Measurements from ENCODE around the gene MAP3K21. TPM values are rescaled to one million over a fixed set of nuclear protein-coding genes. Genes with fewer than 3 reads are reported as not detected.

The MAP3K21 gene
- total and polyA plus RNA-seq, 9 of the 15 experiments (the other 6 are each of a cell fraction or from before 2014, with no cell fraction given), result 0.23 to 0.86 (median 0.49) TPM

- TF ChIP-seq SP2 (IDR thresholded peaks at IDR 0.05; ENCODE audit: extremely low read depth, low read depth, low read length, poor library complexity, severe bottlenecking) (no peak), HBP1 (CRISPR knock-in tag; IDR thresholded peaks at IDR 0.05) (no peak)
Observed at GRCh38 chr1:233319272-233319671, 8.3 kb upstream of the MAP3K21 start (continued).

DNA sequence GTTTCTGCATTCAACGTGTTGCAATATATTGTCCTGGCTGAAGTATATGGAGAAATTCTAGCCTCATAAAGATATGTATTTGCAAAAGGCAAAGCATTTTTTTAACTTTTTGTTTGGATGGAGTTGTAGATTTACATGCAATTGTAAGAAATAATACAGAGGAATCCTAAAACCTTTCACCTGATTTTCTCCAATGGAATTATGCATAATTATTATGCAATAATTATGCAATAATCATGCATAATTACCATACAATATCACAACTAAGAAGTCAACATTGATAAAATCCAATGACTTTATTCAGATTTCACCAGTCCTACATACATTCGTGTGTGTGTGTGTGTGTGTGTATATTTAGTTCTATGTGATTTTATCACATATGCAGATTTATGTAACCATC lies 7.5 kb upstream of the MAP3K21 start:
- no peak overlapping the region for H3K4me2 ChIP-seq (ENCODE audit: insufficient read depth, low read length)
- no peak overlapping the region for H2AFZ ChIP-seq (ENCODE audit: low read depth, low read length)
- H3K27me3 ChIP-seq (ENCODE audit: control insufficient read depth in 2 of 2, insufficient read depth in 2 of 2, low read length in 2 of 2), result peaks cover 0 to 5% of the 10 kb centered on the region in 2 experiments; a peak in 4 of 5 replicates
- DNase-seq (ENCODE audit: extremely low read depth in 1 of 4, low spot score in 3 of 4) (no peak), ATAC-seq (no peak), FAIRE-seq (no peak)
- no peak for TF ChIP-seq CEBPG (CRISPR knock-in tag; IDR thresholded peaks at IDR 0.05)
- TF ChIP-seq CEBPG (tag; conservative IDR thresholded peaks at IDR 0.05 in 1 of 2, IDR thresholded peaks at IDR 0.05 in 1 of 2), result peak in 1 of 2 experiments; percentile 84; a peak in 2 of 4 replicates
- peak; percentile 79 for TF ChIP-seq CEBPB (tag; IDR thresholded peaks at IDR 0.05)
- no peak for TF ChIP-seq MBD2 (IDR thresholded peaks at IDR 0.05; ENCODE audit: borderline replicate concordance, low read depth)
- intact Hi-C loops (cut with micrococcal nuclease), result no loop called here
- no peak overlapping the region for H3K9ac ChIP-seq (ENCODE audit: insufficient read depth in 1 of 2, low read depth in 2 of 2, low read length in 2 of 2)
- BruUV-seq (replicated peaks), result no TSS peak
- in situ Hi-C loops (cut with MboI), result no loop called here
- 0% methylated on average over 2 of the region's 2 CpGs for WGBS (ENCODE audit: insufficient coverage, low coverage, missing lambda C conversion rate)
- no peaks in the 10 kb centered on the region for H3K4me1 ChIP-seq (replicated peaks in 1 of 2; ENCODE audit: control insufficient read depth in 2 of 2, insufficient read depth in 2 of 2, low read length in 2 of 2)
- ChIA-PET POLR2A (no interaction called here), CTCF (ENCODE audit: low intra/inter-chr PET ratio) (no interaction called here)
- no peaks in the 10 kb centered on the region for H3K9me3 ChIP-seq (replicated peaks; ENCODE audit: control insufficient read depth, insufficient read depth, low read depth, low read length)
- H3K79me2 ChIP-seq (ENCODE audit: control insufficient read depth, insufficient read depth, low read length), result no peaks in the 10 kb centered on the region
- no peaks in the 10 kb centered on the region for H3K9me1 ChIP-seq (ENCODE audit: control insufficient read depth, insufficient read depth, low read length)
- H3K36me3 ChIP-seq (ENCODE audit: control insufficient read depth, insufficient read depth, low read length), result no peaks in the 10 kb centered on the region
- H4K20me1 ChIP-seq (replicated peaks; ENCODE audit: control insufficient read depth, insufficient read depth, low read length), result no peaks in the 10 kb centered on the region
- no peak overlapping the region for H3K4me3 ChIP-seq
- H3K27ac ChIP-seq (ENCODE audit: extremely low read depth, low read depth, low read length), result no peak overlapping the region
